ENCODE measurements around the gene CYP4Z1. TPM values are rescaled to one million over a fixed set of nuclear protein-coding genes. Genes with fewer than 3 reads are reported as not detected.
"Not testable (repeated sequence)": the region's sequence is repeated elsewhere in the genome, so short reads cannot be mapped to it uniquely, and the experiment has no call there.

Gene CYP4Z1
- total RNA-seq, 1 experiment from 2014 or later, result not detected

- H3K79me2 ChIP-seq (ENCODE audit: insufficient read depth, low read length), result no peaks in the 10 kb centered on the region
- DNase-seq (ENCODE audit: low read depth, low spot score) (no peak), ATAC-seq (no peak)
- ChIA-PET CTCF (no interaction called here), RAD21 (ENCODE audit: low non-redundant PET in 1 of 2, low total read pairs in 2 of 2, uncharacterized antibody in 2 of 2, unreplicated experiment in 2 of 2) (no interaction called here), POLR2A (no interaction called here)
- peaks cover 0 to 2% of the 10 kb centered on the region in 2 experiments; a peak in 1 of 4 replicates for H3K4me1 ChIP-seq (ENCODE audit: control insufficient read depth in 1 of 2, insufficient read depth in 2 of 2, low read length in 2 of 2)
- no peaks in the 10 kb centered on the region for H3K9me2 ChIP-seq (ENCODE audit: insufficient read depth)
- H3K9me3 ChIP-seq (ENCODE audit: control insufficient read depth in 1 of 2, insufficient read depth in 1 of 2, low read depth in 1 of 2, low read length in 2 of 2), result no peaks in the 10 kb centered on the region
- no peaks in the 10 kb centered on the region for H3K36me3 ChIP-seq (ENCODE audit: control insufficient read depth in 1 of 2, insufficient read depth in 2 of 2, low read length in 2 of 2)
- H2AFZ ChIP-seq (ENCODE audit: low read depth, low read length, poor library complexity, severe bottlenecking), result no peak overlapping the region
- intact Hi-C loops (cut with micrococcal nuclease), result no loop called here
- no TSS peak for BruUV-seq (replicated peaks)
- TF ChIP-seq ZFX (IDR thresholded peaks at IDR 0.05), result no peak
- TF ChIP-seq REST (IDR thresholded peaks at IDR 0.05; ENCODE audit: low read depth), result no peak
- TF ChIP-seq SP1 (IDR thresholded peaks at IDR 0.05; ENCODE audit: low read depth), result no peak
- no peak overlapping the region for H3K4me2 ChIP-seq (ENCODE audit: low read length)
- no peak overlapping the region for H3K9ac ChIP-seq (ENCODE audit: low read length)
- H4K20me1 ChIP-seq (ENCODE audit: insufficient read depth), result no peaks in the 10 kb centered on the region
- no peak overlapping the region for H3K4me3 ChIP-seq (replicated peaks in 1 of 2; ENCODE audit: low read depth in 1 of 2, low read length in 2 of 2)
- H3K27ac ChIP-seq (ENCODE audit: low read depth, low read length), result no peak overlapping the region
- no peaks in the 10 kb centered on the region for H3K27me3 ChIP-seq (ENCODE audit: insufficient read depth, low read length)
Observed at GRCh38 chr1:47113178-47113577, 46.1 kb downstream of the CYP4Z1 start.

- BruUV-seq (replicated peaks); DNase-seq (ENCODE audit: low read depth, low spot score); intact Hi-C loops (cut with micrococcal nuclease); H3K27ac ChIP-seq (ENCODE audit: low read depth, low read length); RAD21 ChIA-PET (ENCODE audit: low non-redundant PET in 1 of 2, low total read pairs in 2 of 2, uncharacterized antibody in 2 of 2, unreplicated experiment in 2 of 2); H3K4me2 ChIP-seq (ENCODE audit: low read length); H3K9me2 ChIP-seq (ENCODE audit: insufficient read depth); H2AFZ ChIP-seq (ENCODE audit: low read depth, low read length, poor library complexity, severe bottlenecking); H3K9me3 ChIP-seq (ENCODE audit: control insufficient read depth in 1 of 2, insufficient read depth in 1 of 2, low read depth in 1 of 2, low read length in 2 of 2); H3K36me3 ChIP-seq (ENCODE audit: control insufficient read depth in 1 of 2, insufficient read depth in 2 of 2, low read length in 2 of 2); H3K9ac ChIP-seq (ENCODE audit: low read length); CTCF ChIA-PET; H3K4me3 ChIP-seq (replicated peaks in 1 of 2; ENCODE audit: low read depth in 1 of 2, low read length in 2 of 2); POLR2A ChIA-PET; H4K20me1 ChIP-seq (ENCODE audit: insufficient read depth); H3K4me1 ChIP-seq (ENCODE audit: control insufficient read depth in 1 of 2, insufficient read depth in 2 of 2, low read length in 2 of 2); H3K79me2 ChIP-seq (ENCODE audit: insufficient read depth, low read length); H3K27me3 ChIP-seq (ENCODE audit: insufficient read depth, low read length); ATAC-seq: not testable (repeated sequence)
Observed at GRCh38 chr1:47121039-47121438, 54.0 kb downstream of the CYP4Z1 start.

- H3K9me3 ChIP-seq (ENCODE audit: control insufficient read depth in 1 of 2, insufficient read depth in 1 of 2, low read depth in 1 of 2, low read length in 2 of 2); BruUV-seq (replicated peaks); ATAC-seq; H2AFZ ChIP-seq (ENCODE audit: low read depth, low read length, poor library complexity, severe bottlenecking); H3K9me2 ChIP-seq (ENCODE audit: insufficient read depth); POLR2A ChIA-PET; CTCF ChIA-PET; RAD21 ChIA-PET (ENCODE audit: low non-redundant PET in 1 of 2, low total read pairs in 2 of 2, uncharacterized antibody in 2 of 2, unreplicated experiment in 2 of 2); H3K79me2 ChIP-seq (ENCODE audit: insufficient read depth, low read length); H3K4me1 ChIP-seq (ENCODE audit: control insufficient read depth in 1 of 2, insufficient read depth in 2 of 2, low read length in 2 of 2); H3K4me2 ChIP-seq (ENCODE audit: low read length); intact Hi-C loops (cut with micrococcal nuclease); H3K27me3 ChIP-seq (ENCODE audit: insufficient read depth, low read length); H3K36me3 ChIP-seq (ENCODE audit: control insufficient read depth in 1 of 2, insufficient read depth in 2 of 2, low read length in 2 of 2); H3K27ac ChIP-seq (ENCODE audit: low read depth, low read length); H3K4me3 ChIP-seq (replicated peaks in 1 of 2; ENCODE audit: low read depth in 1 of 2, low read length in 2 of 2); DNase-seq (ENCODE audit: low read depth, low spot score); H3K9ac ChIP-seq (ENCODE audit: low read length); H4K20me1 ChIP-seq (ENCODE audit: insufficient read depth): not testable (repeated sequence)
Observed at GRCh38 chr1:47124834-47125233, 57.8 kb downstream of the CYP4Z1 start.

GRCh38 chr1:47126997-47127396, 60.0 kb downstream of the CYP4Z1 start:
- CTCF ChIA-PET; DNase-seq (ENCODE audit: low read depth, low spot score); intact Hi-C loops (cut with micrococcal nuclease): not testable (repeated sequence)

More at GRCh38 chr1:47126997-47127396, 60.0 kb downstream of the CYP4Z1 start:
- H3K27ac ChIP-seq (ENCODE audit: low read depth, low read length); H3K4me3 ChIP-seq (replicated peaks in 1 of 2; ENCODE audit: low read depth in 1 of 2, low read length in 2 of 2); H3K4me1 ChIP-seq (ENCODE audit: control insufficient read depth in 1 of 2, insufficient read depth in 2 of 2, low read length in 2 of 2); H3K36me3 ChIP-seq (ENCODE audit: control insufficient read depth in 1 of 2, insufficient read depth in 2 of 2, low read length in 2 of 2); H3K27me3 ChIP-seq (ENCODE audit: insufficient read depth, low read length); H3K79me2 ChIP-seq (ENCODE audit: insufficient read depth, low read length); H2AFZ ChIP-seq (ENCODE audit: low read depth, low read length, poor library complexity, severe bottlenecking); H3K9me3 ChIP-seq (ENCODE audit: control insufficient read depth in 1 of 2, insufficient read depth in 1 of 2, low read depth in 1 of 2, low read length in 2 of 2); H3K9me2 ChIP-seq (ENCODE audit: insufficient read depth); H3K9ac ChIP-seq (ENCODE audit: low read length); H4K20me1 ChIP-seq (ENCODE audit: insufficient read depth); RAD21 ChIA-PET (ENCODE audit: low non-redundant PET in 1 of 2, low total read pairs in 2 of 2, uncharacterized antibody in 2 of 2, unreplicated experiment in 2 of 2); POLR2A ChIA-PET; H3K4me2 ChIP-seq (ENCODE audit: low read length); BruUV-seq (replicated peaks); ATAC-seq: not testable (repeated sequence)
